Naive B cell (primary cell): ENCODE data around the gene CHAF1A. TPM values are rescaled to one million over a fixed set of nuclear protein-coding genes. Genes with fewer than 3 reads are reported as not detected.

Experiments
- ATAC-seq, 2 donors: fragments of 150-1000 bp; cut with Tn5 transposase; 2 replicates each; pipeline ENCODE4 v1.10.0; 2021; ENCODE audit warnings: low read depth in 2 of 2, mild to moderate bottlenecking in 2 of 2, moderate library complexity in 2 of 2
- DNase-seq: peaks from one replicate; pipeline ENCODE4 v3.0.0; 2022
- H3K27ac Mint-ChIP-seq, 6 donors: one replicate each; pipeline ENCODE4 v1.8.0; 2020 to 2022; ENCODE audit warnings: mild to moderate bottlenecking in 6 of 6, mixed read lengths in 6 of 6, moderate library complexity in 5 of 6, inconsistent platforms in 2 of 6
- H3K27me3 Mint-ChIP-seq, 3 donors: one replicate each; pipeline ENCODE4 v1.8.0; 2021 to 2022; ENCODE audit warnings: mixed read lengths in 3 of 3, mild to moderate bottlenecking in 1 of 3
- H3K36me3 Mint-ChIP-seq, 2 donors: one replicate each; pipeline ENCODE4 v1.8.0; 2020 to 2022; ENCODE audit warnings: mixed read lengths in 2 of 2, inconsistent platforms in 1 of 2, mild to moderate bottlenecking in 1 of 2
- H3K4me1 Mint-ChIP-seq, 3 donors: one replicate each; pipeline ENCODE4 v1.8.0; 2020 to 2022; ENCODE audit warnings: mixed read lengths in 3 of 3, inconsistent platforms in 1 of 3, mild to moderate bottlenecking in 1 of 3, moderate library complexity in 1 of 3
- H3K4me3 Mint-ChIP-seq, 8 donors: one replicate each; pipeline ENCODE4 v1.8.0; 2020 to 2022; ENCODE audit warnings: mild to moderate bottlenecking in 8 of 8, mixed read lengths in 8 of 8, moderate library complexity in 8 of 8, inconsistent platforms in 2 of 8
- H3K9me3 Mint-ChIP-seq, 7 donors: one replicate each; pipeline ENCODE4 v1.8.0; 2020 to 2022; ENCODE audit warnings: mixed read lengths in 7 of 7, mild to moderate bottlenecking in 5 of 7, inconsistent platforms in 2 of 7, moderate library complexity in 1 of 7
- polyA plus RNA-seq, 6 donors: library from polyadenylated mRNA; unstranded; fragments of 300-500 nt; fragmentation: Illumina TruSeq; gene quantifications; one replicate each; pipeline ENCODE4 v1.2.3, GENCODE V29; 2021; ENCODE audit warnings: low read depth in 6 of 6

Gene CHAF1A
- polyA plus RNA-seq = 1 to 10 TPM in 5 of 6 donors, under 1 TPM in 1; 0.14 to 4.8 (median 2.7) TPM

- Mint-ChIP-seq H3K4me3 (peak within 1 kb of the TSS; percentile 81 to 95 (median 91)), H3K36me3 (no peaks in the 10 kb centered on the region), H3K9me3 (no peaks in the 10 kb centered on the region), H3K27ac (peak within 1 kb of the TSS; percentile 97 to 100 (median 99)), H3K4me1 (peaks cover 32 to 45% (median 40%) of the 10 kb centered on the region in 3 donors), H3K27me3 (no peaks in the 10 kb centered on the region)
- ATAC-seq = peak; percentile 85 to 89
- DNase-seq = peak; percentile 98
Observed at GRCh38 chr19:4402171-4403004, at the start of gene CHAF1A. CHAF1A (plus strand) TSS chr19:4402640; CDS start chr19:4402763, 123 bp downstream.

- H3K27ac Mint-ChIP-seq = no peak overlapping the region
- H3K9me3 Mint-ChIP-seq = no peaks in the 10 kb centered on the region
- H3K27me3 Mint-ChIP-seq = no peaks in the 10 kb centered on the region
- ATAC-seq (peak; percentile 77 to 79), DNase-seq (peak; percentile 48)
- H3K4me3 Mint-ChIP-seq = peak overlapping the region in 1 of 8 donors; percentile 63
- no peaks in the 10 kb centered on the region for H3K36me3 Mint-ChIP-seq
- peaks cover 3 to 16% (median 5%) of the 10 kb centered on the region in 3 donors for H3K4me1 Mint-ChIP-seq
Observed at GRCh38 chr19:4352701-4353121, 49.7 kb upstream of the CHAF1A start.

- peaks cover 3 to 16% (median 5%) of the 10 kb centered on the region in 3 donors for H3K4me1 Mint-ChIP-seq
- no peak overlapping the region for H3K4me3 Mint-ChIP-seq
- H3K36me3 Mint-ChIP-seq = no peaks in the 10 kb centered on the region
- no peaks in the 10 kb centered on the region for H3K9me3 Mint-ChIP-seq
- DNase-seq (no peak), ATAC-seq (no peak)
- no peak overlapping the region for H3K27ac Mint-ChIP-seq
- no peaks in the 10 kb centered on the region for H3K27me3 Mint-ChIP-seq
Observed at GRCh38 chr19:4354282-4354681, 48.2 kb upstream of the CHAF1A start.

- H3K36me3 Mint-ChIP-seq = no peaks in the 10 kb centered on the region
- ATAC-seq = no peak
Observed at GRCh38 chr19:4354897-4355296, 47.5 kb upstream of the CHAF1A start.

DNA sequence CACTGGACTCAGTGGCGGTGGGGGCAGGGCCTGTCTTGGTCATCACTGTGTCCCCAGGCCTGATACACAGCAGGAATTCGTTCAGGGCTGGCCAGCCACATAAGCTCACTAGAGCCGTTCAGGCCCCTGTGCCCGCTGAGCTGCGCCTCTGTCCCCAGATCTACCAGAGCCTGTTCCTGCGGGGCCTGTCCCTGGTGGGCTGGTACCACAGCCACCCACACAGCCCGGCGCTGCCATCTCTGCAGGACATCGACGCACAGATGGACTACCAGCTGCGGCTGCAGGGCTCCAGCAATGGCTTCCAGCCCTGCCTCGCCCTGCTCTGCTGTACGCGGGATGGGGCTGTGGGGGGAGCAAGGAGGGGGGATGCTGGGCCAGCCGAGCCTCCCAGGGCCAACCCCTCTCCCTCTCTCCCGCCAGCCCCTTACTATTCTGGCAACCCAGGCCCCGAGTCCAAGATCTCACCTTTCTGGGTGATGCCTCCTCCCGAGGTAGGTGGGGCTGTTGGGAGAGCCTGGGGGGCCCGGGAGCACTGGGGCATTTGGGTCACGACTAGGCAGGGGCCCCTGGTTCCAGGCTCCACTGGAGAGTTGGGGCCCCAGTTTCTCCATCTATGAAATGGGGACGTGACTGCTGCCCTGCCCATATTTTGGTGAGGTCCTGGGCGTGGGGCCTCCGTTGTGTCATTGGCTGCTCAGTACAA is 45.2 kb upstream of the CHAF1A start:
- H3K27me3 Mint-ChIP-seq = no peaks in the 10 kb centered on the region
- no peaks in the 10 kb centered on the region for H3K36me3 Mint-ChIP-seq
- DNase-seq (no peak), ATAC-seq (no peak)
- H3K27ac Mint-ChIP-seq = no peak overlapping the region
- H3K4me3 Mint-ChIP-seq = no peak overlapping the region
- peaks cover 2 to 5% (median 3%) of the 10 kb centered on the region in 3 donors for H3K4me1 Mint-ChIP-seq
- no peaks in the 10 kb centered on the region for H3K9me3 Mint-ChIP-seq

More at GRCh38 chr19:4354897-4355296, 47.5 kb upstream of the CHAF1A start:
- no peak for DNase-seq
- Mint-ChIP-seq H3K27me3 (no peaks in the 10 kb centered on the region), H3K27ac (peak overlapping the region in 1 of 6 donors; percentile 29), H3K9me3 (no peaks in the 10 kb centered on the region), H3K4me3 (no peak overlapping the region), H3K4me1 (peaks cover 3 to 13% (median 5%) of the 10 kb centered on the region in 3 donors)

DNA sequence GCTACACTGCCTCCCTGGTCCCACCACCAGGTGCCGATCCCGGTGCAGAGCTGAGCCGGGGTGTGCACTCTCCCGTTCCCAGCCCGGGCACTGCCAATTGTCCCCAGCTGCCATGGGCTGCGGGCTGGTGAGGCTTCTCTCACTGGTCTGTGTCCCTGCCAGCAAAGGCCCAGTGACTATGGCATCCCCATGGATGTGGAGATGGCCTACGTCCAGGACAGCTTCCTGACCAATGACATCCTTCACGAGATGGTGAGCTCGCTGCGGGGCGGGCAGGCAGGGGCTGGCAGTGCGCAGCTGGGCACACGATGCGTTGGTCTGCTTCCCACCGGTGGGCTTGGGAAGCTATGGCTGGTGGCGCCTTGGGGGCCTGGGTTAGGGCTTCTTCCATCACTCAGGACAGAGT is 44.5 kb upstream of the CHAF1A start:
- Mint-ChIP-seq H3K4me3 (no peak overlapping the region), H3K27me3 (no peaks in the 10 kb centered on the region), H3K9me3 (no peaks in the 10 kb centered on the region), H3K4me1 (peaks cover 0 to under 1% (median 0%) of the 10 kb centered on the region in 3 donors), H3K36me3 (no peaks in the 10 kb centered on the region), H3K27ac (no peak overlapping the region)
- DNase-seq (no peak), ATAC-seq (no peak)

DNA sequence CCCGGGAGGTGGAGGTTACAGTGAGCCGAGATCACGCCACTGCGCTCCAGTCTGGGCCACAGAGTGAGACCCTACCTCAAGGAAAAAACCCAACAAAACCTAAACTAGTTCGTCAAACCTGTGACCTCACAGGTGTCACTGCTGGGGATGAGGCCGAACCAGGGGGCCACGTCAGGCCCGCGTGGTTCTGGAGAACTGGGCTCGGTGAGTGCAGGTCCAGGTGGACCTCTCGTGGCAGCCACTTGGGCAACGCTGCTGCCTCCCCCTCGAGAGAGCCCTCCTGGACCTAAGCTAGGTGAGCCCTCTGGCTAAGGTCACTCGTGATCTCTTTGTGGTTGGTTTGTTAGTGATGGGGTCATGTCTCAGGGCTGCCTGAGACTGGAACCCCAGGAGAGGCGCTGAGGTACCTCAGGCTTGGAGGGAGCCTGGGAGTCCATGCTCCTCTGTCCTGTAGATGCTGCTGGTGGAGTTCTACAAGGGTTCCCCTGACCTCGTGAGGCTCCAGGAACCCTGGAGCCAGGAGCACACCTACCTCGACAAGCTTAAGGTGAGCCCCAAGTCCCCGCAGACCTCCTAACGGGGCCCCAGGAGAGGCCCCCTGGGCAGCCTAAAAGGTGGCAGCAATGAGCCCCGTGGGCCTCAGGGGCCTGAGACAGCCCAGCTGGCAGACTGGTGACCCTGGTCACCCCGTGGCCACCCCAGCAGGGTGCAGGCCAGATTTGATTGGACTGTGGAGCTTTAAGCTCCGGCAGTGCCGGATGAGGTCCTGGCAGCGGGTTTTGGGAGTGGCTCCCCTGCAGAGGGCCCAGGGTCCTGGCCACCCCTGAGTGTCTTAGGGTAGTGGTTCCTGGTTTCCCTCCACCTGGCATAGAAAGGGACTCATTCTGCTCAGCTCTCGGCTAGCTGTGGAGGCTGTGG is 43.5 kb upstream of the CHAF1A start:
- DNase-seq (no peak), ATAC-seq (no peak)
- H3K27me3 Mint-ChIP-seq = no peaks in the 10 kb centered on the region
- H3K9me3 Mint-ChIP-seq = no peaks in the 10 kb centered on the region
- H3K4me1 Mint-ChIP-seq = no peaks in the 10 kb centered on the region
- H3K36me3 Mint-ChIP-seq = no peaks in the 10 kb centered on the region
- no peak overlapping the region for H3K4me3 Mint-ChIP-seq
- H3K27ac Mint-ChIP-seq = peak overlapping the region in 3 of 6 donors; percentile 51 to 76 (median 61)

DNA sequence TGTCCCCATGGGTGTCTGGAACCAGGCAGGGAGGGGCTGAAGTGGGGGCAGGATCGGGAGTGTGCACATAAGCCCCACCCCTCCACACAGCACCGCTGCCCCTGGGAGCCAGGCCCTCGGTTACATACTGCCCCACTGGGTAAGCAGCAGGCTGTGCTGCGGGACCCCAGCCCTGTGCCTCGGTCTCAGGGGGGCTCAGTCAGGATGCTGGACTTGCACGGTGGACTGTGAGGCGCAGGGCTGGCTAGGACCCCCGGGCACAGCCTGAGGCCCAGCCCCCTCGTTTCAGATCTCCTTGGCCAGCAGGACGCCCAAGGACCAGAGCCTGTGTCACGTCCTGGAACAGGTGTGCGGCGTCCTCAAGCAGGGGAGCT is 42.8 kb upstream of the CHAF1A start:
- no peaks in the 10 kb centered on the region for H3K9me3 Mint-ChIP-seq
- H3K27me3 Mint-ChIP-seq = no peaks in the 10 kb centered on the region
- H3K4me1 Mint-ChIP-seq = no peaks in the 10 kb centered on the region
- no peak overlapping the region for H3K4me3 Mint-ChIP-seq
- DNase-seq (no peak), ATAC-seq (no peak)
- no peaks in the 10 kb centered on the region for H3K36me3 Mint-ChIP-seq
- H3K27ac Mint-ChIP-seq = no peak overlapping the region

DNA sequence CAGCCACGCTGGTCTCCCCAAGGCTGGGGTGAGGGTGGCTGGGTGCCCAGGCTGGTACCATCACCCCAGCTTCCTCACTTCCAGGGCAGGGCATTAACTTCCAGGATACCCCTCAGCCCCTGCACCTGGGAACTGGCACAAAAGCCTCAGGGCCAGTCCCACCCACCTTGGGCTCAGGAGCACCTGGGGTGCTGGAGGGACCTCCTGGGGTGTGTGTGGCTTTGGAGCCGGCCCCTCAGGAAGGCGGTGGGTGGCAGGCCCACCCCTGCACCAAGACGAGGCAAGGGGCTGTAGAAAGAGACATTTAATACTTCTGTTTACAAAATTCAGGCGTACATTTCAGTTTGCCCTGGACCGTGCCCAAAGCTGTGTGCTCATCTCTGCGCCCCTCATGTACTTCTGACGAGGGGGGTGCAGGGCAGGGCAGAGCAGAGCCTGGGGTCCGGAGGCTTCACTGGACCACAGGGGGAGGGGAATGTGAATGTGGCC is 42.3 kb upstream of the CHAF1A start:
- no peak for DNase-seq
- Mint-ChIP-seq H3K4me1 (no peaks in the 10 kb centered on the region), H3K36me3 (no peaks in the 10 kb centered on the region), H3K27me3 (no peaks in the 10 kb centered on the region), H3K4me3 (no peak overlapping the region), H3K9me3 (no peaks in the 10 kb centered on the region), H3K27ac (peak overlapping the region in 2 of 6 donors; percentile 42 to 65)
- ATAC-seq = no peak

DNA sequence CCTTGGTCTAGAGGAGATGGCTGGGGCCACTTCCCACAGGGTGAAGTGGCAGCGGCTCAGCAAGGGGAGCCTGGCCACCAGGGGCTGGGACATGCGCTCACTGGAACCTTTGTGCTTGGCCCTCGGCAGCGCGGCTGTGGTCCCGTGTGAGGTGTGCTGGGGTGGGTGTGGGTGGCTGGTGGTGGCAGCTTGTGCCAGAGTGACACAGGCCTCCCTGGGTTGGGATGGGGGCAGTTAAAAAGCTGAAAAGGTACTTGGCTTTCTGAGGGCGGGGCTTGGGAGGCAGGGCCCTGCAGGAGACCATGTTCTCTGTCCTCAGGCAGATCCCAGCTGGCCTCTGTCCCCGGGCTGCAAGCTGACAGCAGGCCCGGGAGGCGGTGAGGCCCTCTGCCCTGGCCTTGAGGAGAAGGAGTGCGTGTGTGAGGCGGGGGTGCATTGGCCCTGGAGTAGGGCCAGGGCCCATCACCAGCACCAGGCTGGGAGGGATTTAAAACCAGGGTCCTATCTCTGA is 41.7 kb upstream of the CHAF1A start:
- H3K4me1 Mint-ChIP-seq = no peaks in the 10 kb centered on the region
- no peaks in the 10 kb centered on the region for H3K9me3 Mint-ChIP-seq
- peak overlapping the region in 2 of 6 donors; percentile 65 to 84 for H3K27ac Mint-ChIP-seq
- no peaks in the 10 kb centered on the region for H3K27me3 Mint-ChIP-seq
- ATAC-seq = no peak
- no peak overlapping the region for H3K4me3 Mint-ChIP-seq
- H3K36me3 Mint-ChIP-seq = no peaks in the 10 kb centered on the region
- no peak for DNase-seq

DNA sequence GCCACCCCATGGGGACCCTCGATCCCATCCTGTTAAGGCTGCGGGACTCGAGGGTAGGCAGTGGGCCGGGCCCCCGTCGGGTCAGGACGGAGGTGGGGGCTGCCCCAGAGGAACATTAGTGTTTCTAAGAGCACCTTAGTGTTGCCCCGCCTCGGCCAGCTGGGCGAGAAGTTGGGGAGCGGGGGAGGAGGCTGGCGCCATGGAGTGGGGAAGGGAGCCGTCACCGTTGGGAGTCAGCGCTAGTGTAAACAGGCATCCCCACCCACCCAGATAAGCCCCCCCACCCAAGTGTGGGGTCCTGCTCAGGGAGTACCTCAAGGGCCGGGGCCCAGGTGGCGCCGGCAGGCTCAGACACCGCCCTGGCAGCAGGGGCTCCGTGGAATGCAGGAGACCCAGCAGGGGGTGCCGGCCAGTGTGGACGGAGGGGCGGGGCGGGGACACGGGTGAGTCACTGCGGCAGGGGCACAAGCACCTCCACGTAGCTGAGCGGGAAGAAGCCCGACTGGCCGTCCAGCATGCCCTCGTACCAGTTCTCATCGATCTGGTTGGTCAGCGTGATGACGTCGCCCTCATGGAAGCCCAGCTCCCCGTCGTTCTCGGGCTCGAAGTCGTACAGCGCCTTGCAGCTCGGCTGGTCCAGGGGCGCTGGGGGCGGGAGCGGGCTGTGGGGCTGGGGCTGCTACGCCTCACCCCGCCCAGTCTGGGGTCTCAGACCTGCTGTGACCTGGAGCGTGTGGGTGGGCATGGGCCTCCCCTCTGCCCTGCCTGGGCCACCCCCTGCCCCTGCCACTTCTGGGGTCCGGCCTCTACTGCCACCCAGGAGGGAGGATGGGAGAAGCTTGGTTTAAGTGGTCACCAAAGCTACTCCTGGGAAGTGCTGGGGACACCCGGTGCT is 41.0 kb upstream of the CHAF1A start:
- no peak for ATAC-seq
- Mint-ChIP-seq H3K9me3 (no peaks in the 10 kb centered on the region), H3K4me3 (no peak overlapping the region), H3K27ac (peak overlapping the region in 1 of 6 donors; percentile 84), H3K36me3 (no peaks in the 10 kb centered on the region), H3K27me3 (no peaks in the 10 kb centered on the region), H3K4me1 (peaks cover 0 to 1% (median 0%) of the 10 kb centered on the region in 3 donors)
- DNase-seq = no peak
